Measurements from ENCODE around the gene MAP2K3. TPM values are rescaled to one million over a fixed set of nuclear protein-coding genes. Genes with fewer than 3 reads are reported as not detected.

The MAP2K3 gene
- total and polyA plus RNA-seq, 4 donors = 36.4 to 111 (median 76.7) TPM

- H3K4me1 ChIP-seq (ENCODE audit: control insufficient read depth in 5 of 5, insufficient read depth in 5 of 5, low read length in 5 of 5) = no peaks in the 10 kb centered on the region
- ATAC-seq (ENCODE audit: insufficient read depth, low FRiP score) (no peak), DNase-seq (no peak)
- TF ChIP-seq CTCF (IDR thresholded peaks at IDR 0.05; ENCODE audit: control extremely low read depth, extremely low read depth) = no peak
- peak overlapping the region in 1 of 2 donors; percentile 45 for H3K27ac ChIP-seq (ENCODE audit: low read depth in 1 of 2, low read length in 1 of 2)
- no peak overlapping the region for H3K9ac ChIP-seq (ENCODE audit: insufficient read depth in 1 of 2, low read length in 2 of 2)
- H3K4me3 ChIP-seq = no peak overlapping the region
- H3K36me3 ChIP-seq (ENCODE audit: control insufficient read depth in 4 of 4, insufficient read depth in 4 of 4, low read length in 4 of 4) = peaks cover 0 to 21% (median 0%) of the 10 kb centered on the region in 4 donors
- H3K27me3 ChIP-seq (ENCODE audit: control insufficient read depth in 3 of 3, insufficient read depth in 3 of 3, low read length in 2 of 3) = no peaks in the 10 kb centered on the region
- WGBS, 2 donors = 90 to 93% methylated on average over 26 of the region's 26 CpGs
- no peaks in the 10 kb centered on the region for H3K9me3 ChIP-seq (ENCODE audit: control insufficient read depth in 4 of 4, insufficient read depth in 3 of 4, low read length in 3 of 4)
Measured at GRCh38 chr17:21242780-21243515, 41.6 kb upstream of the MAP2K3 start.

DNA sequence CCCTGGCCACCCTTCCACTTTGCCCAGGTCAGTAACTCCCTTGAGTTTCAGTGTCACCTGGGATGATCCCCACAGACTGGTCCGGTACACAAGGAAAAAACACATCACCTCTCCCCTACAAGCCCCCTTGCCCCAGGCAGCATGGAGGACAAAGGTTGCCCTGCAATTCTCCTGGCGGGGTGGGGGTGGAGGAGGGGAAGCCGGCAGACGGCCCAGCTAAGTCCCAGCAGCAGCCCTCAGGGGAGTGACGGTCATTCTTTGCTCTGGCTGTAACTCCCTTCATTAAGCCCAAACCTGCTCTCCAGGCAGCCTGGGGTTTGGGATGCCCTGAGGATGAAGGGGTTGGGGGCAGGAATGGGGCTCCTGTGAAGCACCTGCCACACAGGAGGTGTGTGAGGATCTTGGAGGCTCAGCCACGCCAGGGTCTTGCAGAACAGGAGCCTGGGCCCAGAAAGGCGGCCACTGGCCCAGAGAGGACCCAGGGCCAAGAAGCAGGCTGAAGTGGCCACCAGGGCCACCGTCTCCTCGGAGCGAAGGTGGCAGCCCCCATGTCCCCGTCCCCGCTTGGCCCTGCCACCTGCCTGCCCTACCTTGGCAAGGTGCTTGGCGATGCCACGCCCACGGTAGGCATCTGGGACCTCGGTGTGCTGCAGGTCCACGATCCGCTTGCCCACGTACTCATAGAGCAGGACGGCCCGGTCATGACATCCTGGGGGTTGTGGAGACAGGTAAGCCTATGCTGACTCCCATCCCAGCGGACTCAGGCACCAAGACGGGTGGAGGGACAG lies 40.8 kb upstream of the MAP2K3 start:
- ATAC-seq (ENCODE audit: insufficient read depth, low FRiP score) (no peak), DNase-seq (no peak)
- no peak overlapping the region for H3K27ac ChIP-seq (ENCODE audit: low read depth in 1 of 2, low read length in 1 of 2)
- TF ChIP-seq CTCF (IDR thresholded peaks at IDR 0.05; ENCODE audit: control extremely low read depth, extremely low read depth) = no peak
- no peaks in the 10 kb centered on the region for H3K27me3 ChIP-seq (ENCODE audit: control insufficient read depth in 3 of 3, insufficient read depth in 3 of 3, low read length in 2 of 3)
- H3K9me3 ChIP-seq (ENCODE audit: control insufficient read depth in 4 of 4, insufficient read depth in 3 of 4, low read length in 3 of 4) = no peaks in the 10 kb centered on the region
- WGBS, 2 donors = 83 to 88% methylated on average over 23 of the region's 23 CpGs
- H3K4me1 ChIP-seq (ENCODE audit: control insufficient read depth in 5 of 5, insufficient read depth in 5 of 5, low read length in 5 of 5) = no peaks in the 10 kb centered on the region
- H3K36me3 ChIP-seq (ENCODE audit: control insufficient read depth in 4 of 4, insufficient read depth in 4 of 4, low read length in 4 of 4) = peaks cover 0 to 21% (median 0%) of the 10 kb centered on the region in 4 donors
- no peak overlapping the region for H3K9ac ChIP-seq (ENCODE audit: insufficient read depth in 1 of 2, low read length in 2 of 2)
- no peak overlapping the region for H3K4me3 ChIP-seq

DNA sequence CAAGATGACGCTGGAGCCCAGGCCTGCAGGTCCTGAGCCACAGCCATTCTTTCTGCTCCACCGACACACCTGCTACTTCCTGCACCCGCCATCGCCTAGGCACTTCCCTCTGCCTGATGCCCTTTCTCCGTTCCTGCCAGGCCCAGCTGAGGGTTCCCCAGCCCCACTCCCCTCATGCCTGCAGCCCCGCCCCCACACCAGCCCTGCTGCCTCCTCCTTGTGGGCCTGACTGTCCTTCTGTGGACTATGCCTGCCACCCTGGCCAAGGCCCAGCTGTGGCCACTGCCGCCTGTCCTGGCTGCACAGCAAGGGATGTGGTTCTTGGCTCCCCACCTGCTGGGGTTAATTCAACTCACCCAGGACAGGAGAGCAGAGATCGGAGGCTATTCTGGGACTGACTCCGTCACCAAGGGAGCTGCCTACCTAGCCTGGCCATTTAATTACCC lies 38.8 kb upstream of the MAP2K3 start:
- 57 to 73% methylated on average over 9 of the region's 9 CpGs for WGBS, 2 donors
- peaks cover 0 to 21% (median 0%) of the 10 kb centered on the region in 4 donors for H3K36me3 ChIP-seq (ENCODE audit: control insufficient read depth in 4 of 4, insufficient read depth in 4 of 4, low read length in 4 of 4)
- H3K9ac ChIP-seq (ENCODE audit: insufficient read depth in 1 of 2, low read length in 2 of 2) = no peak overlapping the region
- H3K27me3 ChIP-seq (ENCODE audit: control insufficient read depth in 3 of 3, insufficient read depth in 3 of 3, low read length in 2 of 3) = no peaks in the 10 kb centered on the region
- H3K4me1 ChIP-seq (ENCODE audit: control insufficient read depth in 5 of 5, insufficient read depth in 5 of 5, low read length in 5 of 5) = peaks cover 0 to 5% (median 0%) of the 10 kb centered on the region in 5 donors
- no peak for TF ChIP-seq CTCF (IDR thresholded peaks at IDR 0.05; ENCODE audit: control extremely low read depth, extremely low read depth)
- no peak overlapping the region for H3K27ac ChIP-seq (ENCODE audit: low read depth in 1 of 2, low read length in 1 of 2)
- ATAC-seq (ENCODE audit: insufficient read depth, low FRiP score) (no peak), DNase-seq (no peak)
- H3K9me3 ChIP-seq (ENCODE audit: control insufficient read depth in 4 of 4, insufficient read depth in 3 of 4, low read length in 3 of 4) = no peaks in the 10 kb centered on the region
- no peak overlapping the region for H3K4me3 ChIP-seq
